Measurements from ENCODE around the gene PTPRH. TPM values are rescaled to one million over a fixed set of nuclear protein-coding genes. Genes with fewer than 3 reads are reported as not detected.
A peak's percentile ranks its signal among the peaks of the same experiment; 100 is the strongest.
"Not testable (repeated sequence)": the region's sequence is repeated elsewhere in the genome, so short reads cannot be mapped to it uniquely, and the experiment has no call there.

PTPRH gene
- total RNA-seq, 2 donors from 2014 or later: 0.11 TPM; not detected in 1

DNA sequence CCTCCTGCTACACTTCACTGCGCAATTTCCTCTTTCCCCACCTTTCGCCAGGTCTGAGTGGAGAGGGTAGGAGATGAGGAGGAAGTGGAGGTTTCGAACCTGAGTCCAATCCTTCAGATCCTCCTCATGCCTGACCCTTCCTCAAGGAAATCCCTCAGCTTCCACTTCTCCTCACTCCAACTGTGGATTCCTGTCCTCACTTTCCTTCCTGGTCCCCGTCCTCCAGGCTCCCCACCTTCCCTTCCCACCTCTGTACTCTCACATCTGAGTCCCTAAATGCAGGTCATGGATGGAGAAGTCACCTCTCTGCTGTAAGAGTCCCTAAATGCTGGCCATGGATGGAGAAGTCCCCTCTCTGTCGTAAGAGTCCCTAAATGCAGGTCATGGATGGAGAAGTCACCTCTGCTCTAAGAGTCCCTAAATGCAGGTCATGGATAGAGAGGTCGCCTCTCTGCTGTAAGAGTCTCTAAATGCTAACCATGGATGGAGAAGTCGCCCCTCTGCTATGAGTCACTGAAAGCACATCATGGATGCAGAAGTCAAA, 16.2 kb upstream of the PTPRH start:
- Mint-ChIP-seq H3K27me3 (no peaks in the 10 kb centered on the region), H3K4me3 (no peak overlapping the region), H3K4me1 (ENCODE audit: low read depth in 2 of 2) (peaks cover 0 to 12% of the 10 kb centered on the region in 2 donors), H3K36me3 (peaks cover 11% of the 10 kb centered on the region), H3K27ac (peak overlapping the region; percentile 12 to 34), H3K9me3 (no peaks in the 10 kb centered on the region)
- no peak for DNase-seq (ENCODE audit: low spot score)
- ATAC-seq: no peak

DNA sequence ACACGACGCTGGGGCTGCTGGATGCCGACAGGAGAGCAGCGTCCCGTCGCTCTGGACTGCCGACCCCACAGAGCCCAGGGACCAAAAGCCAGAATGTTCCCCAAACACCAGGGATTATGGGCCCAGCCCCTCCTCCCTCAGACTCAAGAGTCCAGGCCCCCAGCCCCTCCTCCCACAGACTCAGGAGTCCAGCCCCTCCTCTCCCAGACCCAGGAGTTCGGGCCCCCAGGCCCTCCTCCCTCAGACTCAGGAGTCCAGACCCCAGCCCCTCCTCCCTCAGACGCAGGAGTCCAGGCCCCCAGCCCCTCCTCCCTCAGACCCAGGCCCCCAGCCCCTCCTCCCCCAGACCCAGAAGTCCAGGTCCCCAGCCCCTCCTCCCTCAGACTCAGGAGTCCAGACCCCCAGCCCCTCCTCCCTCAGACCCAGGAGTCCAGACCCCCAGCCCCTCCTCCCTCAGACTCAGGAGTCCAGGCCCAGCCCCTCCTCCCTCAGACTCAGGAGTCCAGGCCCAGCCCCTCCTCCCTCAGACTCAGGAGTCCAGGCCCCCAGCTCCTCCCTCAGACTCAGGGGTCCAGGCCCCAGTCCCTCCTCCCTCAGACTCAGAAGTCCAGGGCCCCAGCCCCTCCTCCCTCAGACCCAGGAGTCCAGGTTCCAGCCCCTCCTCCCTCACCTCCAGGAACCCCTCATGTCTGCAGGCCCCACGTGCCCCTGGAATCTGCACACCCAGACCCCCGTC, 15.5 kb upstream of the PTPRH start:
- Mint-ChIP-seq H3K4me1 (ENCODE audit: low read depth in 2 of 2) (peaks cover 0 to 15% of the 10 kb centered on the region in 2 donors), H3K27ac (peak overlapping the region in 1 of 2 donors; percentile 12), H3K36me3 (peaks cover 11% of the 10 kb centered on the region)
- not testable (repeated sequence) for ATAC-seq; DNase-seq (ENCODE audit: low spot score); H3K9me3 Mint-ChIP-seq; H3K4me3 Mint-ChIP-seq; H3K27me3 Mint-ChIP-seq

DNA sequence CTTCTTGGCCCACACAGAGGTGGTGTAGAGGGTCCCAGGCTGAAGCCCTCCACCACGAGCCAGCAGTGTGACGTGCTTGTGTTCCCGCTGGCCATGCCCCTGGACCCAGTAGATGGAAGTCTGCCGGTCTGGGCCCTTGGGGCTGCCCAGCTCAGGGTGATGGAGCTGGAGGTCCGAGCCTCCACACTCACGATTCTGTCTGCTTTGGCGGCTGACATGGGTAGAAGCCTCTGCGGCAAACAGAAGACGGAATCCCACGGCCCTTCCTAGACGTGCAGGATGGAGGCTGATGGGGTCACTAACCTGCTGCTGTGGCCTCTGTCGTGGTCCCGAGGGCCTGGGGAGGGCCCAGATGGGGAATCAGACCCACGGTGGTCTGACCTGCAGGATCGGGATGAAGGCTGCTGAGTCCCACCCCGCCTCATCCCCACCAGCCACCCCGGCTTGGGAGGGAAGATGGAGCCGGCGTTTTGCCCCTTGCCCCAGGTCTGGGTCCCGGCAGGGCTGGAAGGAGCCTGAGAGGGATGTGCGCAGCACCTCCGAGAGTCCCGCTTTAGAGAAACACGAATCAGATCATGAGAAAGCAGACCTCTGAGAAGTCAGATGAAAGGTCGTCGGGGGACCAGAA, 14.9 kb upstream of the PTPRH start:
- DNase-seq (ENCODE audit: low spot score) (no peak), ATAC-seq (no peak)
- Mint-ChIP-seq H3K27me3 (no peaks in the 10 kb centered on the region), H3K4me1 (ENCODE audit: low read depth in 2 of 2) (peaks cover 0 to 15% of the 10 kb centered on the region in 2 donors), H3K9me3 (no peaks in the 10 kb centered on the region), H3K4me3 (no peak overlapping the region), H3K36me3 (peaks cover 11% of the 10 kb centered on the region), H3K27ac (no peak overlapping the region)

DNA sequence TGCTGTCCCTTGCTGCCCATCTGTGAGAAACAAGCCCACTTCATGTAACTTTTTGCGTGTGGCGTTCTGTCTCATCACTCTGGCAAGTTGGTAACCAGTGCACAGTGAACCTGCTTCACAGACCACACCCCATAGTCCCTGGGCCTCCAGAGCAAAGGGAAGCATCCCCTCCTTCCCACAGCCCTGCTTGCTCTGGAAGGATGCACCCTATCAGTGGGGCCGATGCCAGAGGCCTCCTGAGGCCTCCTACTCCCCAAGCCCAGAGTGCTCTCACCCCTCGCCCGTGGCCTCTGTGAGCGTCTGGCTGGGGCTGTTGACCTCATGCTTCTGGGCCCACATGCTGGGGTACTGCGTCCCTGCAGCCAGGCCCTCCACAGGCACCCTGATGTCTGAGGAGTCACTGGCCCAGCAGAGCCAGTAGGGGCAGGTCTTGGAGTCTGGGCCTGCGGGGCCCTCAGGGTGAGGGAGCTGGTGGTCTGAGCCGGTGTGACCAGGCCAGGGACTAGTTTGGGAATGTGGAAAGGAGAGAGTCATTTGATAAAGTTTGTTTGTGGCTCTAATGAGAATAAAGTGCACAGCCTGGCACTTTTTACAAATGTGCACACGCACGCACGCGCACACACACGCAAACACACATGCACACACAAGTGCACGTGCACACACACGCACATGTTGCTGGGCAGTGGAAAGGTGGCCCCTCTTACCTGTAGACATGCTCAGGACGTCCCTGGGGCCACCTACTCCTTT, 14.2 kb upstream of the PTPRH start:
- ATAC-seq (peak in 1 of 2 donors; percentile 5), DNase-seq (ENCODE audit: low spot score) (no peak)
- H3K9me3 Mint-ChIP-seq: no peaks in the 10 kb centered on the region
- H3K36me3 Mint-ChIP-seq: peaks cover 11% of the 10 kb centered on the region
- no peak overlapping the region for H3K27ac Mint-ChIP-seq
- peaks cover 0 to 15% of the 10 kb centered on the region in 2 donors for H3K4me1 Mint-ChIP-seq (ENCODE audit: low read depth in 2 of 2)
- no peaks in the 10 kb centered on the region for H3K27me3 Mint-ChIP-seq
- no peak overlapping the region for H3K4me3 Mint-ChIP-seq

DNA sequence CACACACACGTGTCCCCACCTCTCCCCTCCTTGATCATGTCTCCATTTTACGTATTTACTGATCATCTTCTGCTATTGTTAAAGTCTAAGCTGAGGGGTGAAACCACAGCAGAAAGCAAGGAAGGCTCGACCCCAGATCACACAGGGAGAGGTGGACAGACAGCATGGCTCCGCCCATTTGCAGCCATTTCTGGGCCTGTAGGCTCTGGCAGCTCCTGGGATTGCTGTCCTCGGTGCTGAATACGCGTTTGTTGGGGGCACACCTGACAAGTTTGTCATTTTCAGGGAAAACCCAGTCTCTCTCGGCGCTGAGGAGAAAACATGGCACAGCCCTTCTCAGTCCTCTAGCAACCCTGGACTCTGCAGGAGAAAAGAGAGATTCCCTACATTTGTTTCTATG, 11.2 kb upstream of the PTPRH start:
- Mint-ChIP-seq H3K9me3 (no peaks in the 10 kb centered on the region), H3K4me1 (ENCODE audit: low read depth in 2 of 2) (peaks cover 11 to 19% of the 10 kb centered on the region in 2 donors), H3K27me3 (peaks cover 4 to 8% of the 10 kb centered on the region in 2 donors), H3K27ac (no peak overlapping the region), H3K36me3 (peaks cover 11% of the 10 kb centered on the region), H3K4me3 (no peak overlapping the region)
- DNase-seq (ENCODE audit: low spot score) (no peak), ATAC-seq (no peak)

DNA sequence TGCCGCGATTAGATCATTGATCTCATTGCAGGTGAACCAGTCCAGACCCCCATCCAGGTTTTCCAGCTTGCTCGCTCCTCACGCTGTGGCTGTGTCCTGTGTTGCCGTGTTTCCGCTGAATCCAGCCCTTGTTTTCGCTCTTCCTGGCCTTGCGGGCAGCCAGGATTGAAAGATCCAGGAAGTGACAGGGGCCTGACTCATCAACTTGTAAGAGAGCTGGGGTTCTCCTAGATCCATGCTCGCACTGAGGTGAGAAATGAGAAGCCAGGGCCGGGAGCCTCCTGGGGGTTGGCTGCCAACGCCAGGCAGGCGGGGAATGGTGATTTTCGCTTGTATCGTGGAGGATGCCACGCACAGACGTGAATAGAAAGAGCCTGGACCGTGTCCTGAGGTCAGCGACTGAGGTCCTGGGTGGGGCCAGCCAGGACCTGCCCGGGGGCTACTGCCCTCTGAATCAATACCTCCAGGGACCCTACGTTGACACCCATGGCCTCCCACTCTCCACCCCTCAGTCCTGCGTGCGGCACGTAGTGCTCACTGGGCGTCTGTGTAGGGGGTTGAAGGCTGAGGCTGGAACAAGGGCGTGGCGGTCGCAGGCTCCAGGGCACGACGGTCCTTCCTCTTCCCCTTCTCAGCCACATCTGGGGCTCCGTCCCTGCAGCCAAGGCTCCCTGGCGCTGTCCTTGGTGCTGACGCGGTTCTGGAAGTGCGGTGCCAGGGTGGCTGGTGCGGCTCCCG, 7.3 kb upstream of the PTPRH start:
- peaks cover 7 to 19% of the 10 kb centered on the region in 2 donors for H3K27me3 Mint-ChIP-seq
- DNase-seq (ENCODE audit: low spot score) (no peak), ATAC-seq (peak; percentile 55 to 71)
- peaks cover 9% of the 10 kb centered on the region for H3K36me3 Mint-ChIP-seq
- H3K4me1 Mint-ChIP-seq (ENCODE audit: low read depth in 2 of 2): peaks cover 11 to 22% of the 10 kb centered on the region in 2 donors
- peak overlapping the region; percentile 45 for H3K4me3 Mint-ChIP-seq
- peak overlapping the region in 1 of 2 donors; percentile 45 for H3K27ac Mint-ChIP-seq
- H3K9me3 Mint-ChIP-seq: peaks cover 3% of the 10 kb centered on the region

DNA sequence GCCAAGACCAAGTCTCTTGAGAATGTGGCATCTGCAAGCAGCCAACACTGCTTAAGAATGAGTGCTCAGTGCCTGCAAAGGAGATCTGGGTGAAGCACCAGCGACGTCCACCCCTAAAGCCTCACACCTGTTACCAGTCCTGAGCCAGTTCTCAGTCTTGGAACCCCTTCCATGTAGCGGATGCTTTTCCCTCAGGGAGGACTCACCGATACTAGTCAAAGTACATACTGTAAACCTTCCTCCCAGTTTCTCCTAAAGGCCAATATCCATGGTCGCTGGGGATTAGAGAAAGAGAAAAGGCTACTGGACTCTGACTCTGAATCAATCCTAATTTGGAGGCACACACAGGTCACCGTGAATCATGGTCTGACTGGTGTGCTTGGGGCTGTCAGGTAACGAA, 4.2 kb upstream of the PTPRH start:
- Mint-ChIP-seq H3K9me3 (peaks cover 3% of the 10 kb centered on the region), H3K36me3 (no peaks in the 10 kb centered on the region), H3K4me3 (no peak overlapping the region), H3K27ac (no peak overlapping the region), H3K4me1 (ENCODE audit: low read depth in 2 of 2) (peaks cover 11 to 19% of the 10 kb centered on the region in 2 donors), H3K27me3 (peaks cover 7 to 21% of the 10 kb centered on the region in 2 donors)
- no peak for DNase-seq (ENCODE audit: low spot score)
- ATAC-seq: no peak

DNA sequence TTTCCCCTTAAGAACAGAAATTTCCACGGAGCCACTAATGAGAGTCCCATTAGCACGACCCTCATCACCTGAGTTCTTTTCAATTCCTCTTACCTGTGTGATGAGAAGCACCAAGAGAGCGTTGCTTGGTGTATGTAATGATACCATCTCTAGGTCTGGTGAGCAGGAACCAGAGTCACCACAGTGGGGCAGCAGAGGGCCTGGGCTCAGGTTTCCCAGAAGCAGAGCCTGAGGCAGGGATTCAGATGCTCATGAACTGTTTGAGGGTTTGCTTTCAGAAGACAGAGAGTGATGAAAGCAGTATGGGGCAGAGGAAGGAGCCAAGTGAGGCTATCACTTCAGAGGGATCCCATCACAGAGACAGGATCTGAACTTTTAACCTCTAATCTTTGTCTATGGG, 3.1 kb upstream of the PTPRH start:
- H3K4me3 Mint-ChIP-seq: no peak overlapping the region
- no peak overlapping the region for H3K27ac Mint-ChIP-seq
- H3K4me1 Mint-ChIP-seq (ENCODE audit: low read depth in 2 of 2): peaks cover 11 to 19% of the 10 kb centered on the region in 2 donors
- H3K27me3 Mint-ChIP-seq: peaks cover 7 to 21% of the 10 kb centered on the region in 2 donors
- H3K9me3 Mint-ChIP-seq: peaks cover 3% of the 10 kb centered on the region
- H3K36me3 Mint-ChIP-seq: no peaks in the 10 kb centered on the region
- ATAC-seq (peak; percentile 63 to 71), DNase-seq (ENCODE audit: low spot score) (peak; percentile 71)

DNA sequence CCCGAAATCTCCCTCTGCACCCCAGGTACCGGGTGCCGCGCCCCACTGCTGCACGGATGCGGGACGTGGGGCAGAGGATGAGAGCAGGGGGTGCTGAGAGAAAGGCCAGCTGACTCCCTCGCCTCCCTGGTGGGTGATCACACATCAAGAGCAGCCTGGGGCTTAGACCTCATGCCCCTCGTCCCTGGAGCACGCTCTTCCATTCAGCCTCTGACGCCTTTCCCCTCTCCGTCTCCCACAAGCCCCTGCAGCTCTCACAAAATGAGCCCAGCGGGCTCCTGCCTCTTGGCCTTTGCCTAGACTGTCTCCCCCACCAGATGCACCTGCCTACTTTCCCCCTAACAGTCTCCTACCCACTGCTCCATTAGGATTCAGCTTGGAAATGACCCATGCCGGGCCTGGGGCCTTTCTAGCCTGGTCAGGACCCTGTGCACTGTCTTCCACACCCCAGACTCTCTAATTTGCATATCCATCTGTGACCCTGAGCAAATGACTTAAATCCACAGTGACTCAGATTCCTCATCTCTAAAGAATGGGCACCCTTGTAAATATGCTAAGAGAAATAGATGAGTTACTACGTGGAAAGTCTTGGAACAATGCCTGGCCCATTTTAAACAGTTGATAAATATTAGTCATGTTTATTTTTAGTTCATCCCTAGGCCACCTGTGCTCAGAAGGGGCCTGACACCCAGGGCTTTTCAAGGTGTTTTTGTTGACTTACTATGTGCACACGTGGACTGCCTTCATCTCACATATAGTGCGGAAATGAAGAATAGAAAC, 582 bp upstream of the PTPRH start:
- ATAC-seq: no peak
- Mint-ChIP-seq H3K9me3 (peaks cover 3% of the 10 kb centered on the region), H3K4me3 (no peak overlapping the region), H3K36me3 (no peaks in the 10 kb centered on the region), H3K27me3 (peaks cover 5 to 17% of the 10 kb centered on the region in 2 donors), H3K4me1 (ENCODE audit: low read depth in 2 of 2) (peaks cover 5 to 13% of the 10 kb centered on the region in 2 donors), H3K27ac (peak overlapping the region in 1 of 2 donors; percentile 19)
- no peak for DNase-seq (ENCODE audit: low spot score)

DNA sequence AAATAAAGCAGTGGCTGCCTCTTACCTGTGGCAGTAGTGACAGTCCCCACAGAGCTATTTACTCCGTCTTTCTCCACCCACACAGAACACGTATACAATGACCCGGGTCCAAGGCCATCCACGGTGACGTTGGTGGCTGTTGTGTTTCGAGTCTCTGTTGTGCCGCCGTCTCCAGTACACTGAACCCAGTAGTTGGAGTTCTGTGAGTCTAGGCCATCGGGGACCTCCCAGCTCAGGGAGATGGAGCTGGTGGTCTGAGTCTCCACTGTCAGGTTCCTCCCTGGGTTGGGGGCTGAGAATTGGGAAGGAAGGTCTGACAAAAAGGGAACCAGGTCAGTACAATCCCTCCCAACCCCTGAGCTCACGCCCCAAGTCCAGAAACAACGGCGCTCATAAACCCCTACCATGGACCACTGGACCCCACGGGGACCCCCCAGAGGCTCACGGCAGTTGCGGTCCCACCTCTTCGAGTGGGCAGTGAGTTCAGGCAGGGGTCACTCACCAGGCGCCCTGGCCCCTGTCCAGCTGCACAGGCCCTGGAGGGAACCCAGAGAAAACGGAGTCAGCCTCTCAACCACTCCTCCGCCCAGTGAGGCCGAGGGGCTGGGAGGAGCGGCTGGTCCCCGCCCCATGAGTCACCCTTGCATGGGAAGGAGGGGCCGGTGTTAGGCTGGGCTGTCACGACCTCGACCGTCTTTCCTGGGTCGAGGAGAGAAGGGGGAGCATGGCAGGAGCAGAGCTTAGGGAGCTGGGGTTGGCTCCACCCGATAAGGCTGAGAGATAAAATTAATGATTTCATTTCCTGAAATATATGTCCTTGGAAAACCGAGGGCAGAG, 2.4 kb downstream of the PTPRH start:
- DNase-seq (ENCODE audit: low spot score) (peak; percentile 72), ATAC-seq (peak; percentile 82 to 88)
- H3K9me3 Mint-ChIP-seq: no peaks in the 10 kb centered on the region
- H3K27me3 Mint-ChIP-seq: peaks cover 5 to 15% of the 10 kb centered on the region in 2 donors
- peak overlapping the region; percentile 58 for H3K4me3 Mint-ChIP-seq
- no peaks in the 10 kb centered on the region for H3K36me3 Mint-ChIP-seq
- peaks cover 5 to 8% of the 10 kb centered on the region in 2 donors for H3K4me1 Mint-ChIP-seq (ENCODE audit: low read depth in 2 of 2)
- H3K27ac Mint-ChIP-seq: peak overlapping the region in 1 of 2 donors; percentile 10

DNA sequence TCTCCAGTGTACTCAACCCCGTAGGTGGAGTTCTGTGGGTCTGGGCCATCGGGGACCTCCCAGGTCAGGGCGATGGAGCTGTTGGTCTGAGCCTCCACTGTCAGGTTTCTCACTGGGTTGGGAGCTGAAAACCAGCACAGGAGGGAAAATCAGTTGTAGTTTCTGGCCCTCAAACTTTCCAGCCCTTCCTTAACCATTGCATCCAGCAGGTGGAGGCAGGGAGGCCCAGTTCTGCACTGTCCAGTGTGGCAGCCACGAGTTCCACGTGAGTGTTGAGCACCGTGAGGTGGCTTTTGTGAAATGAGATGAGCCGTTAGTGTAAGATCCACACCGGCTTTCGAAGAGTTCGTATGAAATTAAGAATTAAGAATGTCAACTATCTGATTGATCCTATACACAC, 7.1 kb downstream of the PTPRH start:
- not testable (repeated sequence) for H3K27ac Mint-ChIP-seq; DNase-seq (ENCODE audit: low spot score); H3K4me3 Mint-ChIP-seq; H3K4me1 Mint-ChIP-seq (ENCODE audit: low read depth in 2 of 2); H3K36me3 Mint-ChIP-seq; ATAC-seq; H3K9me3 Mint-ChIP-seq
- H3K27me3 Mint-ChIP-seq: peaks cover 16 to 26% of the 10 kb centered on the region in 2 donors

DNA sequence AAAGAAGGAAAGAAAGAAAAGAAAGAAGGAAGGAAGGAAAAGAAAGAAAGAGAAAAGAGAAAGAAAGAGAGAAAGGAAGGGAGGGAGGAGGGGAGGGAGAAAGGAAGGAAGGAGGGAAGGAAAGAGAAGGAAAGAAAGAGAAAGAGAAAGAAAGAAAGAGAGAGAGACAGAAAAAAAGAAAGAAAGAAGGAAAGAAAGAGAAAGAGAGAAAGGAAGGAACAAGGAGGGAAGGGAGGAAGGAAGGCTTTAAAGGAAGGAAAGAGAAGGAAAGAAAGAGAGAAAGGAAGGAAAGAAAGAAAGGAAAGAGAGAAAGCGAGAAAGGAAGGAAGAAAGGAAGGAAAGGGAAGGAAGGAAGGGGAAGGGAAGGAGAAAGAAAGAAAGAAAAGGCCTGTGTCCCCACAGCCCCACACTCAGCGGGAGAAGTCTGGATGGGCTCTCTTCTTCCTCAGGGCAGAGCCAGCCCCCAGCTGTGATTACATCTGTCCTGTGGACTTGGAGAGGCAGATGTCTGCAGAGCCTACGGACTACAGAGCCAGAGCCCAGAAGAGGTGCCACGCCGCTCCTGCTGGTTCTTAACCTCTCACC, 9.6 kb downstream of the PTPRH start:
- no peaks in the 10 kb centered on the region for H3K4me1 Mint-ChIP-seq (ENCODE audit: low read depth in 2 of 2)
- no peaks in the 10 kb centered on the region for H3K36me3 Mint-ChIP-seq
- no peak overlapping the region for H3K4me3 Mint-ChIP-seq
- H3K27me3 Mint-ChIP-seq: peaks cover 13 to 21% of the 10 kb centered on the region in 2 donors
- no peak for ATAC-seq
- H3K27ac Mint-ChIP-seq: no peak overlapping the region
- no peak for DNase-seq (ENCODE audit: low spot score)
- H3K9me3 Mint-ChIP-seq: no peaks in the 10 kb centered on the region

Measured in natural killer cell treated with Interleukin-12 subunit alpha and Interleukin-12 subunit beta and Interleukin-15 and Interleukin-18, amount 100 ng/mL, for 72 hours (primary cell).